MCF 10A (cell line): ENCODE results near the gene DGKI. TPM values are rescaled to one million over a fixed set of nuclear protein-coding genes. Genes with fewer than 3 reads are reported as not detected.

Source experiments
- BruUV-seq: library from RNA; stranded (reverse); fragments of 400-500 nt; replicated peaks from 2 replicates; lab custom pipeline; 2021; lab: Mats Ljungman, UMichigan
- CTCF ChIA-PET: fragments of 300-600 bp; sonication (Branson Sonifier 250); formaldehyde crosslinking; extraction: SDS; loops from one replicate; lab custom pipeline; 2021; ENCODE audit warnings: antibody characterized with exemption, inconsistent platforms; lab: Yijun Ruan, JAX
- POLR2A ChIA-PET: fragments of 300-600, 350-650 bp; sonication (Branson Sonifier 250); formaldehyde crosslinking; extraction: SDS; loops from one replicate; lab custom pipeline; 2020; ENCODE audit warnings: antibody characterized with exemption, inconsistent platforms; lab: Yijun Ruan, JAX
- DNase-seq: peaks from one replicate; pipeline ENCODE4 v3.0.0-alpha.2; 2018; ENCODE audit not compliant: unreplicated experiment
- H3K27ac Mint-ChIP-seq: one replicate; pipeline ENCODE4 v1.8.0; 2022; ENCODE audit warnings: mild to moderate bottlenecking, low read depth, mixed read lengths; ENCODE audit not compliant: unreplicated experiment
- H3K27me3 Mint-ChIP-seq: one replicate; pipeline ENCODE4 v1.8.0; 2022; ENCODE audit warnings: mixed read lengths; ENCODE audit not compliant: insufficient read depth, unreplicated experiment
- H3K36me3 Mint-ChIP-seq: one replicate; pipeline ENCODE4 v1.8.0; 2022; ENCODE audit warnings: mild to moderate bottlenecking, moderate library complexity, mixed read lengths; ENCODE audit not compliant: insufficient read depth, unreplicated experiment
- H3K4me1 Mint-ChIP-seq: one replicate; pipeline ENCODE4 v1.8.0; 2022; ENCODE audit warnings: mixed read lengths; ENCODE audit not compliant: insufficient read depth, unreplicated experiment
- H3K4me3 Mint-ChIP-seq: one replicate; pipeline ENCODE4 v1.8.0; 2022; ENCODE audit warnings: mild to moderate bottlenecking, moderate library complexity, mixed read lengths; ENCODE audit not compliant: unreplicated experiment
- H3K9me3 Mint-ChIP-seq: one replicate; pipeline ENCODE4 v1.8.0; 2022; ENCODE audit warnings: mixed read lengths; ENCODE audit not compliant: unreplicated experiment
- CTCF ChIP-seq: fragments of 200-600 bp; IDR thresholded peaks from one replicate; pipeline ENCODE4 v1.8.0; 2022; ENCODE audit warnings: antibody characterized with exemption, mild to moderate bottlenecking; ENCODE audit not compliant: unreplicated experiment
- intact Hi-C: fragments of 100-400 bp; cut with micrococcal nuclease; formaldehyde crosslinking; loops from 2 replicates; pipeline ENCODE4 v1.14.1; 2022
- total RNA-seq: library from RNA; stranded (reverse); gene quantifications from 2 replicates; pipeline ENCODE4 v1.2.3, GENCODE V29; 2022

The DGKI gene
- total RNA-seq, 1 experiment from 2014 or later = 1.4 TPM

GRCh38 chr7:137545059-137545716 lies 301.6 kb downstream of the DGKI start:
- DNase-seq = no peak
- ChIA-PET CTCF (no interaction called here), POLR2A (no interaction called here)
- no peaks in the 10 kb centered on the region for H3K27me3 Mint-ChIP-seq
- no peak overlapping the region for H3K4me3 Mint-ChIP-seq
- BruUV-seq = no TSS peak
- H3K9me3 Mint-ChIP-seq = peaks cover 7% of the 10 kb centered on the region
- H3K4me1 Mint-ChIP-seq = no peaks in the 10 kb centered on the region
- intact Hi-C loops = no loop called here
- no peak overlapping the region for H3K27ac Mint-ChIP-seq
- TF ChIP-seq CTCF = no peak
- H3K36me3 Mint-ChIP-seq = no peaks in the 10 kb centered on the region

- Mint-ChIP-seq H3K9me3 (peaks cover 7% of the 10 kb centered on the region), H3K4me1 (peaks cover 2% of the 10 kb centered on the region), H3K27me3 (no peaks in the 10 kb centered on the region), H3K4me3 (no peak overlapping the region), H3K27ac (no peak overlapping the region), H3K36me3 (no peaks in the 10 kb centered on the region)
- no peak for TF ChIP-seq CTCF
- no peak for DNase-seq
- BruUV-seq = no TSS peak
- ChIA-PET POLR2A (no interaction called here), CTCF (interaction anchor here (0.7 kb wide), 1 partner anchor 63 kb away, joined by 3 read pairs; no protein-coding TSS in a partner anchor)
- intact Hi-C loops = no loop called here
These were observed 302.2 kb downstream of the DGKI start for GRCh38 chr7:137544453-137545058.

- Mint-ChIP-seq H3K27ac (no peak overlapping the region), H3K27me3 (no peaks in the 10 kb centered on the region), H3K4me1 (peaks cover 9% of the 10 kb centered on the region), H3K9me3 (no peaks in the 10 kb centered on the region), H3K4me3 (no peak overlapping the region), H3K36me3 (no peaks in the 10 kb centered on the region)
- no TSS peak for BruUV-seq
- ChIA-PET CTCF (interaction anchor here (0.7 kb wide), 1 partner anchor 89 kb away, joined by 3 read pairs; no protein-coding TSS in a partner anchor), POLR2A (interaction anchor here (0.6 kb wide), 1 partner anchor 45 kb away, joined by 3 read pairs; no protein-coding TSS in a partner anchor)
- DNase-seq = peak; percentile 17
- TF ChIP-seq CTCF = no peak
- intact Hi-C loops = no loop called here
These were observed 307.6 kb downstream of the DGKI start for GRCh38 chr7:137539111-137539715.

GRCh38 chr7:137538361-137538762 lies 308.4 kb downstream of the DGKI start:
- no peaks in the 10 kb centered on the region for H3K36me3 Mint-ChIP-seq
- H3K4me3 Mint-ChIP-seq = no peak overlapping the region
- H3K4me1 Mint-ChIP-seq = peaks cover 9% of the 10 kb centered on the region
- H3K27ac Mint-ChIP-seq = no peak overlapping the region
- intact Hi-C loops = no loop called here
- CTCF ChIA-PET = no interaction called here
- H3K27me3 Mint-ChIP-seq = no peaks in the 10 kb centered on the region
- BruUV-seq = no TSS peak
- no peaks in the 10 kb centered on the region for H3K9me3 Mint-ChIP-seq
- peak; percentile 30 for DNase-seq
- no peak for TF ChIP-seq CTCF
- POLR2A ChIA-PET = interaction anchor here (0.6 kb wide), 1 partner anchor 46 kb away, joined by 3 read pairs; no protein-coding TSS in a partner anchor
